Heart left ventricle (tissue), 13 donors: ENCODE results near the gene COX6A2.

Experiments used
- POLR2A ChIP-seq, 2 donors: fragments of 450-650 bp; IDR thresholded peaks; one replicate each; pipeline ENCODE4 v1.6.1; 2017; ENCODE audit warnings: antibody characterized with exemption in 2 of 2, mild to moderate bottlenecking in 2 of 2, moderate library complexity in 2 of 2
- TF ChIP-seq, protein P1 (sequence below), 12 donors: fragments of 200-600 bp; sonication (generic) in 4 of 12; IDR thresholded peaks; one replicate each; pipeline versions ENCODE4 v1.5.0 to v1.8.0; 2018 to 2022; ENCODE audit warnings: antibody characterized with exemption in 12 of 12, mild to moderate bottlenecking in 5 of 12
- donor health status: ischemic (EF 13 %, LVEDD 7.1; RV severe dilation, severe dysfunction).
- donor health status: DM: no; HTN: yes; CAD: no.
- donor health status: DM: no; HTN: no; CAD: no.
- donor health status: ischemic (EF 25% LVEDD 6.9; RV normal size, moderate dysfunction).
- donor health status: ischemic (EF 25% LVEDD 5.7; RV mildly dilated, moderate dysfunction).
- donor health status: ischemic (EF 35%, LVEDD 5.7; RV mildly dilated, moderate dysfunction).
- donor health status: nonischemic (EF 11% LVEDD 7.7; RV severe dilation, severe dysfunction).
- donor health status: DM: yes; HTN: yes; CAD: no.
- donor health status: PGD.
- donor health status: ischemic (EF 29% LVEDD 5.4; RV normal size, mild dysfunction).
- donor health status: nonischemic (EF 23%, LVEDD 6.1; RV moderate dilation, normal function).

GRCh38 chr16:31467151-31467773 lies 39.1 kb upstream of the COX6A2 start:
- no peak for TF ChIP-seq POLR2A (IDR thresholded peaks at IDR 0.05)
- TF ChIP-seq, protein P1, sequence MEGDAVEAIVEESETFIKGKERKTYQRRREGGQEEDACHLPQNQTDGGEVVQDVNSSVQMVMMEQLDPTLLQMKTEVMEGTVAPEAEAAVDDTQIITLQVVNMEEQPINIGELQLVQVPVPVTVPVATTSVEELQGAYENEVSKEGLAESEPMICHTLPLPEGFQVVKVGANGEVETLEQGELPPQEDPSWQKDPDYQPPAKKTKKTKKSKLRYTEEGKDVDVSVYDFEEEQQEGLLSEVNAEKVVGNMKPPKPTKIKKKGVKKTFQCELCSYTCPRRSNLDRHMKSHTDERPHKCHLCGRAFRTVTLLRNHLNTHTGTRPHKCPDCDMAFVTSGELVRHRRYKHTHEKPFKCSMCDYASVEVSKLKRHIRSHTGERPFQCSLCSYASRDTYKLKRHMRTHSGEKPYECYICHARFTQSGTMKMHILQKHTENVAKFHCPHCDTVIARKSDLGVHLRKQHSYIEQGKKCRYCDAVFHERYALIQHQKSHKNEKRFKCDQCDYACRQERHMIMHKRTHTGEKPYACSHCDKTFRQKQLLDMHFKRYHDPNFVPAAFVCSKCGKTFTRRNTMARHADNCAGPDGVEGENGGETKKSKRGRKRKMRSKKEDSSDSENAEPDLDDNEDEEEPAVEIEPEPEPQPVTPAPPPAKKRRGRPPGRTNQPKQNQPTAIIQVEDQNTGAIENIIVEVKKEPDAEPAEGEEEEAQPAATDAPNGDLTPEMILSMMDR (IDR thresholded peaks at IDR 0.05): no peak
